Transverse colon (tissue), 4 donors: ENCODE data around the gene TBC1D8. TPM values are rescaled to one million over a fixed set of nuclear protein-coding genes. Genes with fewer than 3 reads are reported as not detected.

Experiments
- DNase-seq: peaks from one replicate; pipeline ENCODE4 v3.0.0-alpha.2; 2019
- H3K27ac ChIP-seq, 4 donors: fragments of 200-600 bp; sonication (generic); 2 replicates each; pipeline ENCODE4 v1.5.1; 2016 to 2018; ENCODE audit warnings: inconsistent platforms in 4 of 4
- H3K27me3 ChIP-seq: fragments of 200-600 bp; sonication (generic); 2 replicates; pipeline ENCODE4 v1.5.1; 2017; ENCODE audit warnings: inconsistent platforms
- H3K36me3 ChIP-seq, 4 donors: fragments of 200-600 bp; sonication (generic); 2 replicates each; pipeline ENCODE4 v1.5.1; 2017 to 2019; ENCODE audit warnings: inconsistent platforms in 4 of 4
- H3K4me1 ChIP-seq, 4 donors: fragments of 200-600 bp; sonication (generic); 2 replicates each; pipeline ENCODE4 v1.5.1; 2017 to 2020; ENCODE audit warnings: inconsistent platforms in 4 of 4
- H3K4me3 ChIP-seq, 4 donors: fragments of 200-600 bp; sonication (generic); 1 replicate in 1 of 4; 2 replicates in 3 of 4; pipeline versions ENCODE4 v1.5.1 to v1.6.1; 2017 to 2019; ENCODE audit warnings: inconsistent platforms in 4 of 4
- H3K9me3 ChIP-seq, 2 donors: fragments of 200-600 bp; sonication (generic); 2 replicates each; pipeline ENCODE4 v1.5.1; 2017 to 2019; ENCODE audit warnings: inconsistent platforms in 2 of 2
- CTCF ChIP-seq, 5 experiments: fragments of 200-600 bp in 3 of 5; fragments of 450-650 bp in 2 of 5; sonication (generic) in 3 of 5; IDR thresholded peaks; 1 replicate in 2 of 5; 2 replicates in 3 of 5; pipeline ENCODE4 v1.5.1; 2016 to 2017; ENCODE audit warnings: antibody characterized with exemption in 5 of 5, inconsistent platforms in 3 of 5, mild to moderate bottlenecking in 2 of 5, moderate library complexity in 1 of 5
- EP300 ChIP-seq: sonication (generic); formaldehyde crosslinking; IDR thresholded peaks from one replicate; pipeline ENCODE4 v1.6.1; 2017; ENCODE audit warnings: antibody characterized with exemption, low read depth
- POLR2A ChIP-seq: fragments of 450-650 bp; IDR thresholded peaks from one replicate; pipeline ENCODE4 v1.6.1; 2016; ENCODE audit warnings: antibody characterized with exemption, mild to moderate bottlenecking, moderate library complexity
- POLR2AphosphoS5 ChIP-seq, 3 donors: sonication (generic); formaldehyde crosslinking; IDR thresholded peaks; one replicate each; pipeline ENCODE4 v1.6.1; 2016; ENCODE audit warnings: antibody characterized with exemption in 3 of 3
- WGBS, 2 donors: methylation state at CpG; one replicate each; pipeline ENCODE4 v1.1.5; 2018; ENCODE audit warnings: low coverage in 1 of 2; 5-methylcytosine and 5-hydroxymethylcytosine counted together
- in situ Hi-C, 4 donors: fragments of 200-750 bp; cut with MboI; loops; one replicate each; pipeline versions ENCODE4 v1.15.0 to v1.15.1; 2017; ENCODE audit warnings: low sequenced_read_pairs in 3 of 4, low pct_ligation_motif_present in 1 of 4, low pct_unique_long_range_greater_than_20kb in 1 of 4
- intact Hi-C: fragments of 100-400 bp; cut with DNase I; formaldehyde crosslinking; loops from one replicate; pipeline ENCODE4 v1.15.1; 2023; ENCODE audit warnings: low total_unique reads
- total RNA-seq, 4 donors: library from RNA; depleted of rRNA; stranded (reverse); fragments of >200 nt; gene quantifications; one replicate each; pipeline ENCODE4 v1.1.0, GENCODE V29; 2016

Gene TBC1D8
- total RNA-seq, 4 donors from 2014 or later: 26.5 to 232 (median 88.4) TPM

- Histone ChIP-seq H3K9me3 (no peaks in the 10 kb centered on the region), H3K4me3 (no peak overlapping the region), H3K36me3 (no peaks in the 10 kb centered on the region), H3K4me1 (no peaks in the 10 kb centered on the region), H3K27ac (no peak overlapping the region), H3K27me3 (no peaks in the 10 kb centered on the region)
- 82 to 91% methylated on average over 4 of the region's 4 CpGs for WGBS, 2 donors
- in situ Hi-C loops (no loop called here), intact Hi-C loops (no loop called here)
- no peak for TF ChIP-seq CTCF (IDR thresholded peaks at IDR 0.05)
- TF ChIP-seq POLR2AphosphoS5 (IDR thresholded peaks at IDR 0.05): no peak
- TF ChIP-seq POLR2A: no peak
- no peak for TF ChIP-seq EP300
- no peak for DNase-seq
These were observed 109.8 kb downstream of the TBC1D8 start for GRCh38 chr2:101041413-101041812.

GRCh38 chr2:101040761-101041160 is 110.4 kb downstream of the TBC1D8 start:
- H3K36me3 ChIP-seq: no peaks in the 10 kb centered on the region

GRCh38 chr2:101040072-101040471 is 111.1 kb downstream of the TBC1D8 start:
- H3K9me3 ChIP-seq: no peaks in the 10 kb centered on the region
- in situ Hi-C loops (no loop called here), intact Hi-C loops (no loop called here)
- no peaks in the 10 kb centered on the region for H3K27me3 ChIP-seq
- no peak overlapping the region for H3K27ac ChIP-seq
- no peaks in the 10 kb centered on the region for H3K36me3 ChIP-seq
- TF ChIP-seq POLR2AphosphoS5 (IDR thresholded peaks at IDR 0.05): no peak
- TF ChIP-seq CTCF (IDR thresholded peaks at IDR 0.05): no peak
- no peak for TF ChIP-seq POLR2A
- TF ChIP-seq EP300: no peak
- no peaks in the 10 kb centered on the region for H3K4me1 ChIP-seq
- 90 to 98% methylated on average over 10 to 13 of the region's 13 CpGs for WGBS, 2 donors
- H3K4me3 ChIP-seq: no peak overlapping the region
- DNase-seq: peak; percentile 4

More at GRCh38 chr2:101040761-101041160, 110.4 kb downstream of the TBC1D8 start:
- Histone ChIP-seq H3K9me3 (no peaks in the 10 kb centered on the region), H3K27ac (no peak overlapping the region), H3K27me3 (no peaks in the 10 kb centered on the region), H3K4me1 (no peaks in the 10 kb centered on the region), H3K4me3 (no peak overlapping the region)
- WGBS, 2 donors: 81 to 91% methylated on average over 4 to 6 of the region's 6 CpGs
- TF ChIP-seq POLR2A (no peak), CTCF (IDR thresholded peaks at IDR 0.05) (no peak), EP300 (no peak), POLR2AphosphoS5 (IDR thresholded peaks at IDR 0.05) (no peak)
- in situ Hi-C loops (no loop called here), intact Hi-C loops (no loop called here)
- DNase-seq: no peak

GRCh38 chr2:101038455-101039255 is 112.5 kb downstream of the TBC1D8 start:
- no peaks in the 10 kb centered on the region for H3K9me3 ChIP-seq
- H3K27ac ChIP-seq: no peak overlapping the region
- no peaks in the 10 kb centered on the region for H3K36me3 ChIP-seq
- DNase-seq: peak; percentile 7
- H3K4me3 ChIP-seq: no peak overlapping the region
- no peaks in the 10 kb centered on the region for H3K27me3 ChIP-seq
- intact Hi-C loops: no loop called here
- WGBS, 2 donors: 60 to 92% methylated on average over 2 to 21 of the region's 21 CpGs
- in situ Hi-C loops: no loop called here
- H3K4me1 ChIP-seq: no peaks in the 10 kb centered on the region
- no peak for TF ChIP-seq POLR2AphosphoS5 (IDR thresholded peaks at IDR 0.05)
- no peak for TF ChIP-seq EP300
- TF ChIP-seq POLR2A: no peak
- peak; percentile 32 to 69 (median 49) for TF ChIP-seq CTCF (IDR thresholded peaks at IDR 0.05)
